Ureter (tissue), 1 donor: ENCODE results near the gene BLM. TPM values are rescaled to one million over a fixed set of nuclear protein-coding genes. Genes with fewer than 3 reads are reported as not detected.

ENCODE experiments used
- DNase-seq: peaks from one replicate; pipeline ENCODE4 v3.0.0-alpha.2; 2020; ENCODE audit warnings: low spot score
- total RNA-seq: library from RNA; stranded (reverse); gene quantifications from one replicate; pipeline ENCODE4 v1.2.4, GENCODE V29; 2023
- donor health status: DM: yes; HTN: yes; CAD: no.

The BLM gene
- total RNA-seq, 1 donor from 2014 or later = 3.7 TPM

- DNase-seq = no peak
These were observed 25.8 kb upstream of the BLM start for GRCh38 chr15:90691369-90691768.

GRCh38 chr15:90691982-90692773 lies 25.0 kb upstream of the BLM start:
- no peak for DNase-seq

- no peak for DNase-seq
These were observed 22.2 kb upstream of the BLM start for GRCh38 chr15:90694987-90695386.

GRCh38 chr15:90697175-90697574 lies 20.0 kb upstream of the BLM start:
- no peak for DNase-seq

GRCh38 chr15:90698629-90699028 lies 18.5 kb upstream of the BLM start:
- no peak for DNase-seq

- no peak for DNase-seq
These were observed 16.1 kb upstream of the BLM start for GRCh38 chr15:90701048-90701447.

GRCh38 chr15:90701880-90702630 lies 15.1 kb upstream of the BLM start:
- no peak for DNase-seq

GRCh38 chr15:90703455-90703854 lies 13.7 kb upstream of the BLM start:
- no peak for DNase-seq

- DNase-seq = no peak
These were observed 11.9 kb upstream of the BLM start for GRCh38 chr15:90705212-90705611.

- no peak for DNase-seq
These were observed 10.5 kb upstream of the BLM start for GRCh38 chr15:90706394-90707327.

GRCh38 chr15:90707489-90707888 lies 9.7 kb upstream of the BLM start:
- DNase-seq = no peak

GRCh38 chr15:90708516-90708915 lies 8.6 kb upstream of the BLM start:
- no peak for DNase-seq

GRCh38 chr15:90709278-90709677 lies 7.9 kb upstream of the BLM start:
- DNase-seq = no peak

- DNase-seq = no peak
These were observed 6.6 kb upstream of the BLM start for GRCh38 chr15:90710436-90711027.

GRCh38 chr15:90711418-90711824 lies 5.7 kb upstream of the BLM start:
- no peak for DNase-seq

GRCh38 chr15:90711842-90712241 lies 5.3 kb upstream of the BLM start:
- DNase-seq = no peak

- no peak for DNase-seq
These were observed 4.1 kb upstream of the BLM start for GRCh38 chr15:90713081-90713480.

GRCh38 chr15:90716317-90716975 lies 700 bp upstream of the BLM start:
- DNase-seq = no peak

- DNase-seq = no peak
These were observed 1.1 kb downstream of the BLM start for GRCh38 chr15:90718232-90718631.

GRCh38 chr15:90720131-90720530 lies 3.0 kb downstream of the BLM start:
- no peak for DNase-seq

- DNase-seq = no peak
These were observed 12.1 kb downstream of the BLM start for GRCh38 chr15:90729261-90729660.
